WTC11 (cell line): Measurements from ENCODE around the gene RABEP1. TPM values are rescaled to one million over a fixed set of nuclear protein-coding genes. Genes with fewer than 3 reads are reported as not detected.

ENCODE experiments used
- ATAC-seq: fragments of 200-7000 bp; cut with Tn5 transposase; 2 replicates; pipeline ENCODE4 v1.10.0; 2021; ENCODE audit warnings: mild to moderate bottlenecking, moderate library complexity
- CTCF ChIA-PET: fragments of 300-600 bp; sonication (Branson Sonifier 250); formaldehyde crosslinking; loops from one replicate; lab custom pipeline; 2021; ENCODE audit warnings: antibody characterized with exemption; lab: Charles Lee
- POLR2A ChIA-PET: fragments of 350-600 bp; sonication (Branson Sonifier 250); formaldehyde crosslinking; loops from one replicate; lab custom pipeline; 2021; ENCODE audit warnings: antibody characterized with exemption; lab: Charles Lee
- DNase-seq: peaks from one replicate; pipeline ENCODE4 v3.0.0; 2021; ENCODE audit warnings: low spot score
- H3K27ac Mint-ChIP-seq: 2 replicates; pipeline ENCODE4 v1.8.0; 2021; ENCODE audit warnings: mixed read lengths
- H3K27me3 Mint-ChIP-seq: 2 replicates; pipeline ENCODE4 v1.8.0; 2021; ENCODE audit warnings: low read depth, mild to moderate bottlenecking, moderate library complexity, mixed read lengths
- H3K36me3 Mint-ChIP-seq: 2 replicates; pipeline ENCODE4 v1.8.0; 2021; ENCODE audit warnings: mixed read lengths
- H3K4me1 Mint-ChIP-seq: 2 replicates; pipeline ENCODE4 v1.8.0; 2022; ENCODE audit warnings: mixed read lengths
- H3K4me3 Mint-ChIP-seq: 2 replicates; pipeline ENCODE4 v1.8.0; 2021; ENCODE audit warnings: mild to moderate bottlenecking, moderate library complexity, mixed read lengths
- H3K9me3 Mint-ChIP-seq: 2 replicates; pipeline ENCODE4 v1.8.0; 2021; ENCODE audit warnings: mixed read lengths
- ELF4 ChIP-seq: sonication (generic); formaldehyde crosslinking; IDR thresholded peaks from 2 replicates; pipeline ENCODE4 v1.8.1; 2022; ENCODE audit warnings: low read depth, mild to moderate bottlenecking, moderate library complexity, missing genetic modification reagents
- EMX1 ChIP-seq: fragments of 250-450 bp; sonication (Bioruptor Pico); IDR thresholded peaks from 2 replicates; pipeline ENCODE4 v1.8.0; 2021; ENCODE audit warnings: mild to moderate bottlenecking
- FOXK1 ChIP-seq: sonication (generic); formaldehyde crosslinking; IDR thresholded peaks from 2 replicates; pipeline ENCODE4 v1.8.0; 2022; ENCODE audit warnings: mild to moderate bottlenecking, moderate library complexity, missing genetic modification reagents
- FOXP1 ChIP-seq: sonication (generic); formaldehyde crosslinking; IDR thresholded peaks from 2 replicates; pipeline ENCODE4 v1.8.0; 2022; ENCODE audit warnings: missing genetic modification reagents, mild to moderate bottlenecking, moderate library complexity, borderline replicate concordance
- GABPB1 ChIP-seq: sonication (generic); formaldehyde crosslinking; IDR thresholded peaks from 2 replicates; pipeline ENCODE4 v1.8.1; 2023; ENCODE audit warnings: mild to moderate bottlenecking, missing genetic modification reagents
- IRF2 ChIP-seq: sonication (generic); formaldehyde crosslinking; IDR thresholded peaks from 2 replicates; pipeline ENCODE4 v1.8.0; 2022; ENCODE audit warnings: low read depth, missing genetic modification reagents, borderline replicate concordance
- KAT7 ChIP-seq: sonication (generic); formaldehyde crosslinking; IDR thresholded peaks from 2 replicates; pipeline ENCODE4 v1.8.1; 2023; ENCODE audit warnings: missing genetic modification reagents, mild to moderate bottlenecking, borderline replicate concordance
- NFATC4 ChIP-seq: fragments of 250-450 bp; sonication (Bioruptor Pico); IDR thresholded peaks from 2 replicates; pipeline ENCODE4 v1.9.0; 2021; ENCODE audit warnings: mild to moderate bottlenecking
- PRDM15 ChIP-seq: sonication (generic); formaldehyde crosslinking; IDR thresholded peaks from 2 replicates; pipeline ENCODE4 v1.8.0; 2022; ENCODE audit warnings: missing genetic modification reagents
- RELA ChIP-seq: sonication (generic); formaldehyde crosslinking; IDR thresholded peaks from 2 replicates; pipeline ENCODE4 v1.8.1; 2022; ENCODE audit warnings: missing genetic modification reagents, mild to moderate bottlenecking, borderline replicate concordance
- SMAD3 ChIP-seq: sonication (generic); formaldehyde crosslinking; IDR thresholded peaks from 2 replicates; pipeline ENCODE4 v1.8.0; 2022; ENCODE audit warnings: missing genetic modification reagents, mild to moderate bottlenecking, borderline replicate concordance
- TCF7 ChIP-seq: sonication (generic); formaldehyde crosslinking; IDR thresholded peaks from 2 replicates; pipeline ENCODE4 v1.8.0; 2022; ENCODE audit warnings: mild to moderate bottlenecking, low read depth, missing genetic modification reagents, moderate library complexity
- TEAD1 ChIP-seq: sonication (generic); formaldehyde crosslinking; IDR thresholded peaks from 2 replicates; pipeline ENCODE4 v1.8.0; 2022; ENCODE audit warnings: mild to moderate bottlenecking, missing genetic modification reagents
- ZNF121 ChIP-seq: sonication (generic); formaldehyde crosslinking; IDR thresholded peaks from 2 replicates; pipeline ENCODE4 v1.8.0; 2023; ENCODE audit warnings: missing genetic modification reagents
- ZNF138 ChIP-seq: sonication (generic); formaldehyde crosslinking; conservative IDR thresholded peaks from 2 replicates; pipeline ENCODE4 v1.8.1; 2022; ENCODE audit warnings: mild to moderate bottlenecking, moderate library complexity, missing genetic modification reagents
- ZNF532 ChIP-seq: fragments of 250-450 bp; sonication (Bioruptor Pico); IDR thresholded peaks from 2 replicates; pipeline ENCODE4 v1.9.0; 2021; ENCODE audit warnings: mild to moderate bottlenecking, borderline replicate concordance
- total RNA-seq: library from RNA; stranded (reverse); gene quantifications from 3 replicates; pipeline ENCODE4 v1.2.3, GENCODE V29; 2021
- TF ChIP-seq, protein P1 (sequence below): sonication (generic); formaldehyde crosslinking; IDR thresholded peaks from 2 replicates; pipeline ENCODE4 v1.8.0; 2022; ENCODE audit warnings: mild to moderate bottlenecking, missing genetic modification reagents
- TF ChIP-seq, protein P2 (sequence below): sonication (generic); formaldehyde crosslinking; IDR thresholded peaks from 2 replicates; pipeline ENCODE4 v1.8.1; 2022; ENCODE audit warnings: mild to moderate bottlenecking, moderate library complexity, missing genetic modification reagents
- TF ChIP-seq, protein P3 (sequence below): fragments of 250-450 bp; sonication (Bioruptor Pico); conservative IDR thresholded peaks from 2 replicates; pipeline ENCODE4 v1.9.0; 2021; ENCODE audit warnings: mild to moderate bottlenecking

Gene RABEP1
- total RNA-seq, 1 experiment from 2014 or later: 40.9 TPM

DNA sequence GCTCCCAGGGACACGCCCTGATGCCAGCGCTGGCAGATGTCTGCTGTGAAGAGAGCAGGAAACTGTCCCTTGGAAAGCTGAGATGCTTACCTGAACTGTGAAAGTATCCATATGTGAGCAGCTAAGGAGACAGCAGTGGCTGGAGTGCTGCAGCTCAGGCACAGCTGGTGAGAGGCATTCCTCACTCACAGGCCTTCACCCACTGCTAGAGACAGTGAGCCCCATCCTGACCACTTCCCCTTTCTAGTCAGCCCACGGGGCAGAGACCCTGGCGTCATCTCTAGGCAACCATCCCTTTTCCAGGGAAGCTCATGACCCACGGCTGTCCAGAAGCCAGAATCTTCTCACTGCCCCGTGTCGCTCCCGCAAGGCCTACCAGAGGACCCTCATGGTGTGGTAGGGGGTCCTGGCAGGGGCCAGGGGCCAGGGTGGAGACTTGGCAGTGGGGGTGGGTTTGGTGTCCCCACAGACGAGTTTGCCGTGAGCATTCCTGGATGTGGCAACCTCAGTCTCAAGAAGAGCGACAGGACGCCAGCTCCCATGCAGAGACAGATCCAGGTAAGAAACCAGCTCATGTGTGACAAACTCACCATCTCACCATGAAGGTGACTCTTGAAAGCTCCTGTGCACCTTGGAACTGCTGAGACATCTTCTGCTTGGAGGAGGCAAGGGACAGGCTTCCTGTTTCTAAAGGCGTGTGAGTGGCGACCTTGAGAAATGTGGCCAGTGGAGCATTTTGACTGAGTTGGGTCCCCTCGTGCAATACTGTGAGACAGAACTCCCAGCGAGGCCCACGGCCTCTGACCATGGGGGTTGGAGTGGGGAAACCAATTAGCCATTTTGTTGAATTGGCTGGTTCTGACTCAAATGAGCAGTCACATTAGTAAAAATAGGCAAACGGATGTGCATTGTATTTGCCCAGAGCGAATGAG is 47.2 kb upstream of the RABEP1 start, which contains the start of gene SCIMP:
Gene SCIMP (minus strand): TSS at position 216 of the 932 bp plus-strand sequence. CDS start 105 bp downstream, at position 111.
- ChIA-PET POLR2A (interaction anchor here (0.6 kb wide), 1 partner anchor 30 kb away, joined by 4 read pairs; no protein-coding TSS in a partner anchor), CTCF (no interaction called here)
- Mint-ChIP-seq H3K36me3 (no peaks in the 10 kb centered on the region), H3K27me3 (no peaks in the 10 kb centered on the region; the same call in 1 of the 2 replicates), H3K4me3 (no peak within 1 kb of the TSS), H3K9me3 (no peaks in the 10 kb centered on the region), H3K4me1 (no peaks in the 10 kb centered on the region; the same call in 1 of the 2 replicates), H3K27ac (no peak within 1 kb of the TSS)
- ATAC-seq: no peak
- no peak for TF ChIP-seq TEAD1 (CRISPR knock-in tag)
- TF ChIP-seq EMX1 (CRISPR knock-in tag): no peak
- TF ChIP-seq ZNF532 (CRISPR knock-in tag): no peak
- TF ChIP-seq FOXP1 (CRISPR knock-in tag): no peak
- no peak for TF ChIP-seq SMAD3 (CRISPR knock-in tag)
- no peak for TF ChIP-seq KAT7 (CRISPR knock-in tag)
- no peak for TF ChIP-seq IRF2 (CRISPR knock-in tag)
- TF ChIP-seq RELA: no peak
- no peak for TF ChIP-seq NFATC4
- no peak for TF ChIP-seq PRDM15 (CRISPR knock-in tag)
- no peak for TF ChIP-seq ZNF138 (CRISPR knock-in tag)
- DNase-seq: no peak

- Mint-ChIP-seq H3K27ac (no peak overlapping the region), H3K4me3 (no peak overlapping the region), H3K9me3 (no peaks in the 10 kb centered on the region), H3K4me1 (no peaks in the 10 kb centered on the region; the same call in 1 of the 2 replicates), H3K36me3 (no peaks in the 10 kb centered on the region), H3K27me3 (no peaks in the 10 kb centered on the region; the same call in 1 of the 2 replicates)
- ATAC-seq: no peak
- TF ChIP-seq ELF4 (CRISPR knock-in tag) (no peak), GABPB1 (CRISPR knock-in tag) (no peak), TCF7 (CRISPR knock-in tag) (no peak), FOXK1 (CRISPR knock-in tag) (no peak), ZNF121 (no peak)
- TF ChIP-seq, protein P1, sequence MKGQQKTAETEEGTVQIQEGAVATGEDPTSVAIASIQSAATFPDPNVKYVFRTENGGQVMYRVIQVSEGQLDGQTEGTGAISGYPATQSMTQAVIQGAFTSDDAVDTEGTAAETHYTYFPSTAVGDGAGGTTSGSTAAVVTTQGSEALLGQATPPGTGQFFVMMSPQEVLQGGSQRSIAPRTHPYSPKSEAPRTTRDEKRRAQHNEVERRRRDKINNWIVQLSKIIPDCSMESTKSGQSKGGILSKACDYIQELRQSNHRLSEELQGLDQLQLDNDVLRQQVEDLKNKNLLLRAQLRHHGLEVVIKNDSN (CRISPR knock-in tag): no peak
- TF ChIP-seq, protein P2, sequence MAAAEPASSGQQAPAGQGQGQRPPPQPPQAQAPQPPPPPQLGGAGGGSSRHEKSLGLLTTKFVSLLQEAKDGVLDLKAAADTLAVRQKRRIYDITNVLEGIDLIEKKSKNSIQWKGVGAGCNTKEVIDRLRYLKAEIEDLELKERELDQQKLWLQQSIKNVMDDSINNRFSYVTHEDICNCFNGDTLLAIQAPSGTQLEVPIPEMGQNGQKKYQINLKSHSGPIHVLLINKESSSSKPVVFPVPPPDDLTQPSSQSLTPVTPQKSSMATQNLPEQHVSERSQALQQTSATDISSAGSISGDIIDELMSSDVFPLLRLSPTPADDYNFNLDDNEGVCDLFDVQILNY (CRISPR knock-in tag): no peak
- TF ChIP-seq, protein P3, sequence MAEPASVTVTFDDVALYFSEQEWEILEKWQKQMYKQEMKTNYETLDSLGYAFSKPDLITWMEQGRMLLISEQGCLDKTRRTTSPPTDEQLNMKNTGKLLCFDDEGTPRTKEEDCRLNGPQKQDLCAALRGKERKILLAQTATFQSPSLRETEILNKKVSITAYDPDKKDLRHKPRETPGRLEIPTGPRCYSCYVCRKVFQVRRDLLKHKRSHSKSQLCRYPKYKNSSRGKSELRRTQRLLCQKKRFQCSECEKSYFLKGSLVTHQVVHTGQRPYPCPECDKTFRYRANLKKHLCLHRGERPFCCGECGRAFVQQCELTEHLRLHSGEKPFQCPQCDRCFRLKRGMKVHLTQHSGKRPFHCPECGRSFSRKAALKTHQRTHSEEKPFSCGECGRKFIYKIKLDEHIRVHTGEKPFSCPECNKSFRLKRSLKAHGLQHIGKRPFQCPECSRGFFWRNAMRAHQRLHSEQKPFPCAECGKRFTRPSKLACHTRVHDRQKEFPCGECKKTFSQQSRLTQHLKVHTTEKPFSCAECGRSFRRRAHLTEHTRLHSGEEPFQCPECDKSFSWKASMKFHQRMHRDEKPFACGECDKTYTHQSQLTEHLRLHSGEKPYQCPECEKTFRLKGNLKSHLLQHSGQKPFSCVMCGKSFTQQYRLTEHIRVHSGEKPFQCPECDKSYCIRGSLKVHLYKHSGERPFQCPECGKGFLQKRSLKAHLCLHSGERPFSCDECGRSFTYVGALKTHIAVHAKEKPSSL (CRISPR knock-in tag): no peak
- POLR2A ChIA-PET: no interaction called here
- no peak for DNase-seq
- CTCF ChIA-PET: interaction anchor here (1.0 to 2.2 kb wide), 7 partner anchors 9 to 249 kb away, joined by 3 to 16 read pairs (median 4); partner anchors contain the start of genes DERL2, MIS12 and ZNF594
Observed at GRCh38 chr17:5236938-5237540, 45.0 kb upstream of the RABEP1 start.
